Activated B cell treated with CpG ODN at 0.5 μM for 24 hours (primary cell): ENCODE results near the gene PHAF1. TPM values are rescaled to one million over a fixed set of nuclear protein-coding genes. Genes with fewer than 3 reads are reported as not detected.

Source experiments
- ATAC-seq: fragments of 200-7000 bp; cut with Tn5 transposase; one replicate; pipeline ENCODE4 v1.10.0; 2021; ENCODE audit warnings: low read depth, mild to moderate bottlenecking, moderate library complexity
- CTCF ChIA-PET: fragments of 350-600 bp; sonication (Branson Sonifier 250); formaldehyde crosslinking; loops from one replicate; lab custom pipeline; 2021; ENCODE audit warnings: antibody characterized with exemption; lab: Charles Lee
- POLR2A ChIA-PET: fragments of 350-600 bp; sonication (Branson Sonifier 250); formaldehyde crosslinking; loops from one replicate; lab custom pipeline; 2021; ENCODE audit warnings: antibody characterized with exemption; lab: Charles Lee
- DNase-seq: peaks from one replicate; pipeline ENCODE4 v3.0.0; 2022
- H3K27ac Mint-ChIP-seq: one replicate; pipeline ENCODE4 v1.8.0; 2020; ENCODE audit warnings: mixed read lengths
- H3K27me3 Mint-ChIP-seq: one replicate; pipeline ENCODE4 v1.8.0; 2021; ENCODE audit warnings: mixed read lengths
- H3K36me3 Mint-ChIP-seq: one replicate; pipeline ENCODE4 v1.8.0; 2021; ENCODE audit warnings: low read depth, mixed read lengths
- H3K4me1 Mint-ChIP-seq: one replicate; pipeline ENCODE4 v1.8.0; 2021; ENCODE audit warnings: mixed read lengths
- H3K4me3 Mint-ChIP-seq: one replicate; pipeline ENCODE4 v1.8.0; 2020; ENCODE audit warnings: mild to moderate bottlenecking, mixed read lengths
- H3K9me3 Mint-ChIP-seq: one replicate; pipeline ENCODE4 v1.8.0; 2020; ENCODE audit warnings: mixed read lengths
- intact Hi-C: fragments of 100-400 bp; cut with micrococcal nuclease; formaldehyde crosslinking; loops from one replicate; pipeline ENCODE4 v1.15.1; 2024
- total RNA-seq: library from RNA; stranded (reverse); gene quantifications from 2 replicates; pipeline ENCODE4 v1.2.3, GENCODE V29; 2022
- TF ChIP-seq, protein P1 (sequence below): fragments of 200-600 bp; IDR thresholded peaks from one replicate; pipeline ENCODE4 v1.8.0; 2022; ENCODE audit warnings: antibody characterized with exemption, mild to moderate bottlenecking

Gene PHAF1
- total RNA-seq, 1 donor from 2014 or later: 16.9 TPM

DNA sequence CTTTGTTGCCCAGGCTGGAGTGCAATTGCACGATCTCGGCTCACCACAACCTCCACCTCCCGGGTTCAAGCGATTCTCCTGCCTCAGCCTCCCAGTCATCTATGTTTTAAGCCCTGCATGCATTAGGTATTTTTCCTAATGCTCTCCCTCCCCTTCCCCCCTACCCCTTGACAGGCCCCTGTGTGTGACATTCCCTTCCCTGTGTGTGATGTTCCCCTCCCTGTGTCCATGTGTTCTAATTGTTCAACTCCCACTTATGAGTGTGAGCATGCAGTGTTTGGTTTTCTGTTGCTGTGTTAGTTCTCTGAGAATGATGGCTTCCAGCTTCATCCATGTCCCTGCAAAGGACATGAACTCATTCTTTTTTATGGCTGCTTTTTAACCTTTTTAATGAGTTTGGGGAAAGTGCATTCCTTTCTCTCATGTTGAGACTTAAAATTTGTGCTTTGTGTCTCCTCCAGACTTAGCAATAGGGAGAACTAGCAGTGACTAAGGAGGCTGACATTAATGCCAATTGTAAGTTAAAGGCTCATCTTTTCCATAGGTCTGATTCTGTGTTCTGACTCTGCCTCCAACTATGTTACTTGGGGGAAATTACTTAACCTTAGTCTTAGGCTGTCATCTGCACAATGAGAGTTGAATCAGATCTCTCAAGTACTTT lies 17.7 kb upstream of the PHAF1 start:
- Mint-ChIP-seq H3K27me3 (no peaks in the 10 kb centered on the region), H3K36me3 (peaks cover 30% of the 10 kb centered on the region), H3K4me1 (no peaks in the 10 kb centered on the region), H3K27ac (no peak overlapping the region), H3K4me3 (no peak overlapping the region), H3K9me3 (no peaks in the 10 kb centered on the region)
- ChIA-PET POLR2A (no interaction called here), CTCF (no interaction called here)
- intact Hi-C loops: no loop called here
- TF ChIP-seq, protein P1, sequence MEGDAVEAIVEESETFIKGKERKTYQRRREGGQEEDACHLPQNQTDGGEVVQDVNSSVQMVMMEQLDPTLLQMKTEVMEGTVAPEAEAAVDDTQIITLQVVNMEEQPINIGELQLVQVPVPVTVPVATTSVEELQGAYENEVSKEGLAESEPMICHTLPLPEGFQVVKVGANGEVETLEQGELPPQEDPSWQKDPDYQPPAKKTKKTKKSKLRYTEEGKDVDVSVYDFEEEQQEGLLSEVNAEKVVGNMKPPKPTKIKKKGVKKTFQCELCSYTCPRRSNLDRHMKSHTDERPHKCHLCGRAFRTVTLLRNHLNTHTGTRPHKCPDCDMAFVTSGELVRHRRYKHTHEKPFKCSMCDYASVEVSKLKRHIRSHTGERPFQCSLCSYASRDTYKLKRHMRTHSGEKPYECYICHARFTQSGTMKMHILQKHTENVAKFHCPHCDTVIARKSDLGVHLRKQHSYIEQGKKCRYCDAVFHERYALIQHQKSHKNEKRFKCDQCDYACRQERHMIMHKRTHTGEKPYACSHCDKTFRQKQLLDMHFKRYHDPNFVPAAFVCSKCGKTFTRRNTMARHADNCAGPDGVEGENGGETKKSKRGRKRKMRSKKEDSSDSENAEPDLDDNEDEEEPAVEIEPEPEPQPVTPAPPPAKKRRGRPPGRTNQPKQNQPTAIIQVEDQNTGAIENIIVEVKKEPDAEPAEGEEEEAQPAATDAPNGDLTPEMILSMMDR: no peak
- DNase-seq (no peak), ATAC-seq (no peak)

DNA sequence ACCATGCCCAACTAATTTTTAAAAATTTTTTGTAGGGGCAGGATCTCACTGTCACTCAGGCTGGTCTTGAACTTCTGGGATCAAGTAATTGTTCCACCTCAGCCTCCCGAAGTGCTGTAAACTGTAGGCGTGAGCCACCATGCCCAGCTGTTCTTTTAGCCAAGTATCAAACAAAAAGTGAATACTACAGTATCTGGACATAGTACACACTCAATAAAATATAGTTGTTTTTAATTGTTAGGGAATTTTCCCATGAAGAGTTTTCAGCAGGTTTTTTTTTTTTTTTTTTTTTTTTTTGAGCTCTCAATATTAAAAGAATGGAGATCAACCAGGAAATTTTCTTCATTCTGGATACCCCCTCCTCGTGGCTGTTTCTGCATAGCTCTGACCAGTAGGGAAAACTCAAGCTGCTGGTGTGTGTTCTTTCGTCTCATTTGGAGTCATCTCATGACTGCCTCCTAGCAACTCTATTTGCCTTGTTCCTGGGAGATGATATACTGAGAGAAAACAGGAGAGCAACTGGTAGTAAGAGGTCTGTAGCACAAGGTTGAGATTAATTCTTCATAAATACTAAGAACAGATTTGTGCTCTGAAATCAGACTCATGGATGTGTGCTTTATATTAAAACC lies 16.5 kb upstream of the PHAF1 start:
- intact Hi-C loops: no loop called here
- ChIA-PET CTCF (no interaction called here), POLR2A (no interaction called here)
- H3K4me1 Mint-ChIP-seq: no peaks in the 10 kb centered on the region
- DNase-seq (no peak), ATAC-seq (no peak)
- no peaks in the 10 kb centered on the region for H3K9me3 Mint-ChIP-seq
- H3K27ac Mint-ChIP-seq: no peak overlapping the region
- H3K4me3 Mint-ChIP-seq: no peak overlapping the region
- H3K27me3 Mint-ChIP-seq: no peaks in the 10 kb centered on the region
- H3K36me3 Mint-ChIP-seq: peaks cover 26% of the 10 kb centered on the region
- TF ChIP-seq, protein P1: no peak

DNA sequence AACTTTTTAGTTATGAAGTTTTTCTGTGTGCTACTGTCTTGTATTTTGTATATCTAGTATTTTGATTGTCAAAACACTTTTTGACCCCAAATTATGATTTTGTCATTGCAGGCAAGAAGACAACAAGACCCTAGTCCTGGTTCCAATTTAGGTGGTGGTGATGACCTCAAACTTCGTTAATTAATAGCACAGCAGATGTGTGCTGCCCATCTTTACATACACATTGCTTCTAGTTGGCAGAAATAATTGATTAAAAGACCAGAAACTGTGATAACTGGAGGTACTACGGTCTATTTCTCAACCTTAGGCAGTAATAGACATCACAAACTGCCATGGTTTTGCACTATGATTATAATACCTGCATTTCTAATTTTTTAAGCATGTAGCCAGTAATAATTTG lies 11.1 kb upstream of the PHAF1 start:
- no peaks in the 10 kb centered on the region for H3K4me1 Mint-ChIP-seq
- intact Hi-C loops: no loop called here
- no peak overlapping the region for H3K4me3 Mint-ChIP-seq
- ChIA-PET POLR2A (interaction anchor here (0.6 kb wide), 1 partner anchor 164 kb away, joined by 3 read pairs; the partner anchor contains the start of gene CIAO2B), CTCF (no interaction called here)
- TF ChIP-seq, protein P1: no peak
- H3K27ac Mint-ChIP-seq: no peak overlapping the region
- H3K27me3 Mint-ChIP-seq: no peaks in the 10 kb centered on the region
- DNase-seq (no peak), ATAC-seq (no peak)
- H3K9me3 Mint-ChIP-seq: no peaks in the 10 kb centered on the region
- peaks cover 26% of the 10 kb centered on the region for H3K36me3 Mint-ChIP-seq

DNA sequence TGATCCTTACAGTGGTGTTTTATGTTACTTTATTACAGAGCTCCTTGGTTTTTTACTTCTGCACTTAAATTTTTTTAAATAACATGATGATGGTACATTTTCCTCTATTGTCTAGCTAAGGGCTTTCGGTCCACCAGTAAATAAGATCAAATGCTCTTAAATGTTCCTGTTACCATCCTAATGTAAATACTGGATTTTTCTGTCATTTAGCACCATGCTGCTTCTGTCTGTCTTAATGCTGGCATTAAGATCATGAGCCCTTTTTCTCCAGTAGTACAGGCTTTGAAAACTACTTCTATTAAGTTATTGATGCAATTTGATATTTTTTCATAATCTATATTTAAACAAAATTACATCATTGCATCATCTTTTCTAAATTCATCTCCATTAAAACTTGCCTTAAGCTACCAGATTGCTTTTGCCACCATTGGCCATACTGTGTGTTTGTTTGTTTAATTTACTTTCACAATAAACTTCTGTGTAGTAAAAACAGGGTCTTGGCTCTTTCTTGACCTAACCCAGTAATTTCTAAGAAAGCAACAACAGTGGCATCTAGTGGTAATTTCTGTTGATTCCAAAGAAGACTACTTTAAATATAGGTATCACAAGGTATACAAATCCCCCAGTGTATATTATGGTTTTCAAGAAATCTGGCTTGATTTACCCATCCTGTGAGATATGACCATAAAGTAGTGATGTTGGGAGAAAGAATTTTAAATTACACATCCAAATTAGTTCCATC lies 9.0 kb upstream of the PHAF1 start:
- ChIA-PET POLR2A (no interaction called here), CTCF (interaction anchor here (0.9 to 2.4 kb wide), 3 partner anchors 9 to 125 kb away, joined by 3 to 12 read pairs (median 3); partner anchors contain the start of gene PHAF1)
- Mint-ChIP-seq H3K27ac (no peak overlapping the region), H3K27me3 (no peaks in the 10 kb centered on the region), H3K4me1 (peaks cover 16% of the 10 kb centered on the region), H3K36me3 (peaks cover 21% of the 10 kb centered on the region), H3K9me3 (no peaks in the 10 kb centered on the region), H3K4me3 (no peak overlapping the region)
- DNase-seq: no peak
- intact Hi-C loops: loop anchor here (1.0 to 2.0 kb wide), 2 partner anchors 86 to 123 kb away; no protein-coding TSS in a partner anchor
- TF ChIP-seq, protein P1: no peak
- no peak for ATAC-seq
